ENCODE data around the gene HDAC4.

The HDAC4 gene

DNA sequence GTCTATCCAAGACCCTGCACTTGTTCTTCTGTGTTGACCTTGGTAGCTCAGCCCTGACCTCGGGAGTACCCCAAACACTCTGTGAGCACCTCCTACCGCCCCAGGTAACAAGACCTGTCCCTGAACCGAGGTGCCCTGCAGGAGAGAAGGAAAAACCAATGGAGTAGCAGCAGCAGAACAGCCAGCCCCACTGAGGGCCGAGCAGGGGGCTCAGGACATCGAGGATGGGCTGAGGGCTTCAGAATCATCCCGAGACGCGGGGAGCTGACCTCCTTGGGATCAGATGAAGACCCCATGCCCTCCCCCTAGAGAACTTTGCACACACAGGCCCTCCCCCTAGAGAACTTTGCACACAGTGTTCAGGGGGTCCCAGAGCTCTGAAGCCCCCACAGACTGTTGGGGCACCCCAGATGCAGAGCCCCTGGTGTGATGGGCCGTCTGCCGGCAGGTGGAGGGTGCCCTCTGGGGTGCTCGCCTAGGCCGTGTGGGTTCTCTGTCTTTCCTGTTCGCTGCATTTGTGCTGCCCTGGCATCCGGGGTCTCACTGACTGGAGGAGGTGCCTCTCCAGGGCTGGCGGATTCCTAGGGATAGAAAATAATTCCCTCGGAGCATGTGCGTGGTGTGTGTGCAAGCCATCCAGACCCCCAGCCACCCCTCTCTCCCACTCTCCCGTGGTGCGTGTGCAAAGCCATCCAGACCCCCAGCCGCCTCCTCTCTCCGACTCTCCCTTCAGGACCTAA is 363.8 kb downstream of the HDAC4 start:
- TF ChIP-seq EZH2 (IDR thresholded peaks at IDR 0.05; ENCODE audit: borderline replicate concordance, low read length) (no peak), CTCF (IDR thresholded peaks at IDR 0.05; ENCODE audit: low read length) (no peak)
- Histone ChIP-seq H3K36me3 (ENCODE audit: insufficient read depth, low read length) (no peaks in the 10 kb centered on the region), H3K27ac (ENCODE audit: low read depth, low read length, poor library complexity, severe bottlenecking) (no peak overlapping the region), H3K27me3 (ENCODE audit: insufficient read depth, low read length) (no peaks in the 10 kb centered on the region; the same call in 1 of the 2 replicates), H3F3A (ENCODE audit: insufficient read depth, low read length) (no peaks in the 10 kb centered on the region), H3K79me2 (ENCODE audit: insufficient read depth, low read length) (no peaks in the 10 kb centered on the region), H2AFZ (ENCODE audit: low read length) (no peak overlapping the region), H3K9me3 (ENCODE audit: low read length) (no peaks in the 10 kb centered on the region), H3K9ac (ENCODE audit: low read length) (no peak overlapping the region), H3K9me2 (ENCODE audit: low read depth, low read length) (no peaks in the 10 kb centered on the region), H3K4me3 (ENCODE audit: low read depth, low read length, poor library complexity, severe bottlenecking) (no peak overlapping the region), H4K20me1 (ENCODE audit: insufficient read depth, low read length) (no peaks in the 10 kb centered on the region), H3K4me1 (ENCODE audit: insufficient read depth, low read length, severe bottlenecking) (no peaks in the 10 kb centered on the region), H3K4me2 (ENCODE audit: low read length) (no peak overlapping the region)

- H3K36me3 ChIP-seq (ENCODE audit: insufficient read depth, low read length), result no peaks in the 10 kb centered on the region
- no peak overlapping the region for H3K4me2 ChIP-seq (ENCODE audit: low read length)
- H3K9ac ChIP-seq (ENCODE audit: low read length), result no peak overlapping the region
- H3F3A ChIP-seq (ENCODE audit: insufficient read depth, low read length), result no peaks in the 10 kb centered on the region
- no peak overlapping the region for H3K27ac ChIP-seq (ENCODE audit: low read depth, low read length, poor library complexity, severe bottlenecking)
- TF ChIP-seq EZH2 (IDR thresholded peaks at IDR 0.05; ENCODE audit: borderline replicate concordance, low read length), result no peak
- no peak for TF ChIP-seq CTCF (IDR thresholded peaks at IDR 0.05; ENCODE audit: low read length)
- H3K4me1 ChIP-seq (ENCODE audit: insufficient read depth, low read length, severe bottlenecking), result no peaks in the 10 kb centered on the region
- no peaks in the 10 kb centered on the region for H3K9me3 ChIP-seq (ENCODE audit: low read length)
- no peaks in the 10 kb centered on the region for H4K20me1 ChIP-seq (ENCODE audit: insufficient read depth, low read length)
- no peak overlapping the region for H3K4me3 ChIP-seq (ENCODE audit: low read depth, low read length, poor library complexity, severe bottlenecking)
- H3K27me3 ChIP-seq (ENCODE audit: insufficient read depth, low read length), result no peaks in the 10 kb centered on the region; the same call in 1 of the 2 replicates
- H3K9me2 ChIP-seq (ENCODE audit: low read depth, low read length), result no peaks in the 10 kb centered on the region
- no peak overlapping the region for H2AFZ ChIP-seq (ENCODE audit: low read length)
- no peaks in the 10 kb centered on the region for H3K79me2 ChIP-seq (ENCODE audit: insufficient read depth, low read length)
These were observed 364.7 kb downstream of the HDAC4 start for GRCh38 chr2:239035997-239036731.

DNA sequence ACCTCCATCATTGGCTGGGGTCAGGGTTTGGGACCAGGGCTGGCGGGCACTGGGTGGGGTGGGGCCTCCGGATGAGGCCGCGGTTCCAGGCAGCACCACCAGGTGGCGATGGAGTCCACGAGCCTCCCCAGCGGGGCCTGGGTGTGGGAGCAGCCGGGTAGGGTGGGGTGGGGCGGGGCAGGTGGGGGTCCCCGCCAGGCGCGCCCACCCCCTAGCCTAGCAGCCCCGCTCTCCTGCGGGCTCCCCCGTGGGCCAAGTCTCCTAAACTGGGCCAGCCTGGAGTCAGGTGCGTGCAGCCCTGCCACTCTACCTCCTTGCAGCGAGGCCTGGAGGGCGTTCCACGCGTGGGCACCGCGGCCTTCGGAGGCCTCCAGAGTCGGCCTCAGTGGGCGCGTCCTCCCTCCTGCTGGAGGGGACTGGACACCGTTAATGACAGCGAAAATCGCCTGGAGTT is 365.4 kb downstream of the HDAC4 start:
- H2AFZ ChIP-seq (ENCODE audit: low read length), result no peak overlapping the region
- no peak overlapping the region for H3K27ac ChIP-seq (ENCODE audit: low read depth, low read length, poor library complexity, severe bottlenecking)

More for the DNA sequence above, 365.4 kb downstream of the HDAC4 start:
- Histone ChIP-seq H3K4me1 (ENCODE audit: insufficient read depth, low read length, severe bottlenecking) (no peaks in the 10 kb centered on the region), H3K79me2 (ENCODE audit: insufficient read depth, low read length) (no peaks in the 10 kb centered on the region), H3F3A (ENCODE audit: insufficient read depth, low read length) (no peaks in the 10 kb centered on the region), H3K9me3 (ENCODE audit: low read length) (no peaks in the 10 kb centered on the region), H3K9me2 (ENCODE audit: low read depth, low read length) (no peaks in the 10 kb centered on the region), H3K4me2 (ENCODE audit: low read length) (no peak overlapping the region), H3K27me3 (ENCODE audit: insufficient read depth, low read length) (no peaks in the 10 kb centered on the region; the same call in 1 of the 2 replicates), H3K9ac (ENCODE audit: low read length) (no peak overlapping the region), H4K20me1 (ENCODE audit: insufficient read depth, low read length) (no peaks in the 10 kb centered on the region), H3K4me3 (ENCODE audit: low read depth, low read length, poor library complexity, severe bottlenecking) (no peak overlapping the region), H3K36me3 (ENCODE audit: insufficient read depth, low read length) (no peaks in the 10 kb centered on the region)
- TF ChIP-seq CTCF (IDR thresholded peaks at IDR 0.05; ENCODE audit: low read length), result peak; percentile 61
- TF ChIP-seq EZH2 (IDR thresholded peaks at IDR 0.05; ENCODE audit: borderline replicate concordance, low read length), result no peak
